Hepatocyte (in vitro differentiated cells): ENCODE results near the gene IL1RAPL2.

Experiments
- EZH2 ChIP-seq: fragments of 200-600 bp; sonication (generic); IDR thresholded peaks from 2 replicates; pipeline ENCODE4 v1.6.1; 2016; ENCODE audit warnings: antibody characterized with exemption, mild to moderate bottlenecking, borderline replicate concordance
- EZH2phosphoT487 ChIP-seq: fragments of 200-600 bp; sonication (generic); IDR thresholded peaks from one replicate; pipeline ENCODE4 v1.6.1; 2018; ENCODE audit warnings: antibody characterized with exemption, mild to moderate bottlenecking, low read depth, moderate library complexity; ENCODE audit not compliant: unreplicated experiment, severe bottlenecking
- TF ChIP-seq, protein P1 (sequence below): fragments of 200-600 bp; sonication (generic); IDR thresholded peaks from 2 replicates; pipeline ENCODE4 v1.5.1; 2016; ENCODE audit warnings: antibody characterized with exemption, mild to moderate bottlenecking; ENCODE audit not compliant: poor library complexity

DNA sequence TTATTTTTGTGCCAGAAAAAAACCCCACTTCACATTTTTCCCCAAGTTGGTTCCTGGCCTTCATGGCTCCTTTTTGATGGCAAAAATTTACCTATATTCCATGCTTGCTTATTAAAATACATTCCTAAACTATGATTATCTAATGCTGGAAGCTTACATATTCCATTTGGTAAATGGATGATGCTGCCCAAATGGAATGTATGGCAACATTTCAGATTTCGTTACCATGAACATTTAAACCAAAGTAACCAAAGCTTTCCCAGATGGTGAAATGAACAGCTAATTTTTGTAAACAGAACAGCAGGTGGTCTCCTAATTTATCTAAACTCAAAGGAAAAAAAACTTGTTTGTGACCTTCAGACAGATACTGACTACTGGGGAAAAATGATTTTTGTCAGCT is 765.2 kb downstream of the IL1RAPL2 start:
- TF ChIP-seq, protein P1, sequence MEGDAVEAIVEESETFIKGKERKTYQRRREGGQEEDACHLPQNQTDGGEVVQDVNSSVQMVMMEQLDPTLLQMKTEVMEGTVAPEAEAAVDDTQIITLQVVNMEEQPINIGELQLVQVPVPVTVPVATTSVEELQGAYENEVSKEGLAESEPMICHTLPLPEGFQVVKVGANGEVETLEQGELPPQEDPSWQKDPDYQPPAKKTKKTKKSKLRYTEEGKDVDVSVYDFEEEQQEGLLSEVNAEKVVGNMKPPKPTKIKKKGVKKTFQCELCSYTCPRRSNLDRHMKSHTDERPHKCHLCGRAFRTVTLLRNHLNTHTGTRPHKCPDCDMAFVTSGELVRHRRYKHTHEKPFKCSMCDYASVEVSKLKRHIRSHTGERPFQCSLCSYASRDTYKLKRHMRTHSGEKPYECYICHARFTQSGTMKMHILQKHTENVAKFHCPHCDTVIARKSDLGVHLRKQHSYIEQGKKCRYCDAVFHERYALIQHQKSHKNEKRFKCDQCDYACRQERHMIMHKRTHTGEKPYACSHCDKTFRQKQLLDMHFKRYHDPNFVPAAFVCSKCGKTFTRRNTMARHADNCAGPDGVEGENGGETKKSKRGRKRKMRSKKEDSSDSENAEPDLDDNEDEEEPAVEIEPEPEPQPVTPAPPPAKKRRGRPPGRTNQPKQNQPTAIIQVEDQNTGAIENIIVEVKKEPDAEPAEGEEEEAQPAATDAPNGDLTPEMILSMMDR = no peak
- TF ChIP-seq EZH2phosphoT487 = no peak
- TF ChIP-seq EZH2 = no peak
